Thyroid gland (tissue), 4 donors: ENCODE results near the gene ATF1. TPM values are rescaled to one million over a fixed set of nuclear protein-coding genes. Genes with fewer than 3 reads are reported as not detected.
A peak's percentile ranks its signal among the peaks of the same experiment; 100 is the strongest.

ENCODE experiments used
- DNase-seq, 2 donors: peaks; one replicate each; pipeline ENCODE4 v3.0.0-alpha.2; 2019
- H3K27ac ChIP-seq, 3 donors: fragments of 200-600 bp; sonication (generic); 1 replicate in 2 of 3; 2 replicates in 1 of 3; pipeline ENCODE4 v1.5.1; 2016 to 2019; ENCODE audit warnings: mild to moderate bottlenecking in 1 of 3, moderate library complexity in 1 of 3
- H3K27me3 ChIP-seq: fragments of 200-600 bp; sonication (generic); one replicate; pipeline ENCODE4 v1.5.1; 2019
- H3K36me3 ChIP-seq, 2 donors: fragments of 200-600 bp; sonication (generic); one replicate each; pipeline ENCODE4 v1.5.1; 2016 to 2019
- H3K4me1 ChIP-seq, 2 donors: fragments of 200-600 bp; sonication (generic); one replicate each; pipeline ENCODE4 v1.5.1; 2017 to 2019
- H3K4me3 ChIP-seq, 3 donors: fragments of 200-600 bp; sonication (generic); replicated peaks in 1 of 3; 1 replicate in 2 of 3; 2 replicates in 1 of 3; pipeline ENCODE4 v1.5.1; 2016; ENCODE audit warnings: mild to moderate bottlenecking in 1 of 3
- H3K9me3 ChIP-seq: fragments of 200-600 bp; sonication (generic); one replicate; pipeline ENCODE4 v1.5.1; 2017
- POLR2A ChIP-seq, 2 donors: fragments of 450-650 bp; IDR thresholded peaks; one replicate each; pipeline ENCODE4 v1.6.1; 2017; ENCODE audit warnings: antibody characterized with exemption in 2 of 2, mild to moderate bottlenecking in 2 of 2, moderate library complexity in 1 of 2
- WGBS, 2 donors: methylation state at CpG; one replicate each; pipeline ENCODE4 v1.1.5; 2017; 5-methylcytosine and 5-hydroxymethylcytosine counted together
- intact Hi-C: fragments of 100-400 bp; cut with DNase I; formaldehyde crosslinking; loops from one replicate; pipeline ENCODE4 v1.15.1; 2023
- total RNA-seq, 4 donors: library from RNA; depleted of rRNA; stranded (reverse); fragments of >200 nt; gene quantifications; one replicate each; pipeline ENCODE4 v1.2.3, GENCODE V29; 2016
- TF ChIP-seq, protein P1 (sequence below), 6 experiments: fragments of 200-600 bp in 3 of 6; fragments of 450-650 bp in 3 of 6; sonication (generic) in 3 of 6; IDR thresholded peaks; one replicate each; pipeline ENCODE4 v1.5.1; 2016 to 2019; ENCODE audit warnings: antibody characterized with exemption in 6 of 6, mild to moderate bottlenecking in 2 of 6, inconsistent platforms in 1 of 6, moderate library complexity in 1 of 6

ATF1 gene
- total RNA-seq, 4 donors from 2014 or later: 19.4 to 37.0 (median 25.5) TPM

DNA sequence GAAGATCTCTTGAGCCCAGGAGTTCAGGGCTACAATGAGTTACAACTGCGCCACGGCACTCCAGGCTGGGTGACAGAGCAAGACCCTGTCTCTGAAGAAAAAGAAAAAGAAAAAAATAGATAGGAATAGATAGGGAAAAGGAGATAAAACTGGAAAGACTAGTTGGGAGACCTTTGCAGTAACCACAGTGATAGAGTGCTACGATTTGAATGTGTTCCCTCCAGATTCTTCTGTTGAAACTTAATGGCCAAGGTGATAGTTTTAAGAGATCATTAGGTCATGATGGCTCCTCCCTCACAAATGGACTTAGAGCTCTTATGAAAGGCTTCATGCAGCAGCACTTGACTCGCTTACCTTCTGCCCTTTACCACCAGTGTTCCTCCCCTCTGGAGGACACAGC, 13.5 kb upstream of the ATF1 start:
- intact Hi-C loops: no loop called here
- H3K4me1 ChIP-seq: no peaks in the 10 kb centered on the region
- no peak overlapping the region for H3K4me3 ChIP-seq
- no peaks in the 10 kb centered on the region for H3K9me3 ChIP-seq
- WGBS, 2 donors: 84 to 93% methylated on average over 4 of the region's 4 CpGs
- peaks cover 5 to 7% of the 10 kb centered on the region in 2 donors for H3K36me3 ChIP-seq
- no peak for DNase-seq
- TF ChIP-seq, protein P1, sequence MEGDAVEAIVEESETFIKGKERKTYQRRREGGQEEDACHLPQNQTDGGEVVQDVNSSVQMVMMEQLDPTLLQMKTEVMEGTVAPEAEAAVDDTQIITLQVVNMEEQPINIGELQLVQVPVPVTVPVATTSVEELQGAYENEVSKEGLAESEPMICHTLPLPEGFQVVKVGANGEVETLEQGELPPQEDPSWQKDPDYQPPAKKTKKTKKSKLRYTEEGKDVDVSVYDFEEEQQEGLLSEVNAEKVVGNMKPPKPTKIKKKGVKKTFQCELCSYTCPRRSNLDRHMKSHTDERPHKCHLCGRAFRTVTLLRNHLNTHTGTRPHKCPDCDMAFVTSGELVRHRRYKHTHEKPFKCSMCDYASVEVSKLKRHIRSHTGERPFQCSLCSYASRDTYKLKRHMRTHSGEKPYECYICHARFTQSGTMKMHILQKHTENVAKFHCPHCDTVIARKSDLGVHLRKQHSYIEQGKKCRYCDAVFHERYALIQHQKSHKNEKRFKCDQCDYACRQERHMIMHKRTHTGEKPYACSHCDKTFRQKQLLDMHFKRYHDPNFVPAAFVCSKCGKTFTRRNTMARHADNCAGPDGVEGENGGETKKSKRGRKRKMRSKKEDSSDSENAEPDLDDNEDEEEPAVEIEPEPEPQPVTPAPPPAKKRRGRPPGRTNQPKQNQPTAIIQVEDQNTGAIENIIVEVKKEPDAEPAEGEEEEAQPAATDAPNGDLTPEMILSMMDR (IDR thresholded peaks at IDR 0.05): no peak
- no peak for TF ChIP-seq POLR2A (IDR thresholded peaks at IDR 0.05)
- no peaks in the 10 kb centered on the region for H3K27me3 ChIP-seq
- H3K27ac ChIP-seq: no peak overlapping the region

DNA sequence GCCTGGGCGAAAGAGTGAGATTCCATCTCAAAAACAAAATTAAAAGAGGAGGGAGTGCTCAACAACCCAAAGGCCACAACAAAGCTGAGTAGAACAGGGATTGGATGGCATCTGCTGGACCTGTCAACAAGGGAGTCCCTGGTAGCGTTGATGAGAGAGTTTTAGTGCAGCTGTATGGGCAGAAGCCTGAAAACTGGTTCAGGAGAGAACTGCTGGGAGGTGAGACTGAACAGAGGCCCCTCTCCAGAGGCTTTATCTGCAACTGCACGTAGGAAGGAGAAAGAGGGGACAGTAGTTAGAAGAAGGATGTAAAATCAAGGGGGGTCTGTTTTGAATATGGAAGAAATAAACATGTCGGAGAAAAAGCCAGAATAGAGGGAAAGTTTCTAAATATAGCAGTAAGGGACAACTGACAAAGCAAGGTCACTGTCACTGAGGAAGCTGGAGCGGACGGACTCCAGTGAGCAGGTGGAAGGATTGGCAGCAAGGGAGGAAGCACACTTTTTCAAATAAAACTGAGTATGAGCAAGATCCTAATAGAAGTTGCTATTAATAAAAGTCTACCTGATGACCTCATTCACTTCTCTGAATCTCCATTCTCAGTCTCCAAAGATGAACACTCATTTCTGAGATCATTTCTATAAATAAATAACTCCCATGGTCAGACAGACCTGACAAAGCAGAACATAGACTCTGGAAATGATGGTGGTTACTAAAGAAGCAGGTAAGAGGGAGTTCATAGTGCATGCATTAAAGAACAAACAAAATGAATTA, 11.8 kb upstream of the ATF1 start:
- no peak for DNase-seq
- no peaks in the 10 kb centered on the region for H3K27me3 ChIP-seq
- 85 to 88% methylated on average over 6 of the region's 6 CpGs for WGBS, 2 donors
- no peaks in the 10 kb centered on the region for H3K4me1 ChIP-seq
- TF ChIP-seq, protein P1 (IDR thresholded peaks at IDR 0.05): no peak
- peaks cover 0 to 7% of the 10 kb centered on the region in 2 donors for H3K36me3 ChIP-seq
- no peaks in the 10 kb centered on the region for H3K9me3 ChIP-seq
- intact Hi-C loops: no loop called here
- no peak overlapping the region for H3K4me3 ChIP-seq
- H3K27ac ChIP-seq: no peak overlapping the region

GRCh38 chr12:50753232-50753769, 10.6 kb upstream of the ATF1 start:
- 88 to 89% methylated on average over 5 of the region's 5 CpGs for WGBS, 2 donors
- H3K36me3 ChIP-seq: no peaks in the 10 kb centered on the region
- no peak overlapping the region for H3K4me3 ChIP-seq
- H3K9me3 ChIP-seq: no peaks in the 10 kb centered on the region
- no peak overlapping the region for H3K27ac ChIP-seq
- intact Hi-C loops: no loop called here
- DNase-seq: no peak
- no peaks in the 10 kb centered on the region for H3K27me3 ChIP-seq
- TF ChIP-seq, protein P1 (IDR thresholded peaks at IDR 0.05): no peak
- TF ChIP-seq POLR2A (IDR thresholded peaks at IDR 0.05): no peak
- no peaks in the 10 kb centered on the region for H3K4me1 ChIP-seq

- intact Hi-C loops: no loop called here
- WGBS, 2 donors: 1% methylated on average over 47 to 54 of the region's 91 CpGs
- H3K9me3 ChIP-seq: no peaks in the 10 kb centered on the region
- peaks cover 27% of the 10 kb centered on the region in 2 donors for H3K4me1 ChIP-seq
- TF ChIP-seq POLR2A (IDR thresholded peaks at IDR 0.05): peak in 1 of 2 donors; percentile 39
- TF ChIP-seq, protein P1 (IDR thresholded peaks at IDR 0.05): no peak
- H3K27ac ChIP-seq: peak overlapping the region; percentile 97 to 99 (median 99)
- no peaks in the 10 kb centered on the region for H3K27me3 ChIP-seq
- no peaks in the 10 kb centered on the region for H3K36me3 ChIP-seq
- H3K4me3 ChIP-seq: peak overlapping the region; percentile 59 to 99 (median 98)
- DNase-seq: peak; percentile 16 to 41
These were observed 589 bp downstream of the ATF1 start for GRCh38 chr12:50764286-50765094.
